Spleen (tissue), 7 donors: ENCODE results near the gene DCX.

Experiments
- CTCF ChIP-seq, 11 experiments: fragments of 200-600 bp in 7 of 11; fragments of 450-650 bp in 4 of 11; sonication (generic) in 4 of 11; IDR thresholded peaks in 8 of 11; conservative IDR thresholded peaks in 3 of 11; 1 replicate in 7 of 11; 2 replicates in 4 of 11; pipeline versions ENCODE4 v1.4.0 to v1.8.0; 2016 to 2021; ENCODE audit warnings: antibody characterized with exemption in 11 of 11, inconsistent platforms in 4 of 11, mild to moderate bottlenecking in 1 of 11
- POLR2A ChIP-seq, 3 donors: fragments of 450-650 bp; IDR thresholded peaks; one replicate each; pipeline ENCODE4 v1.5.1; 2017; ENCODE audit warnings: antibody characterized with exemption in 3 of 3, mild to moderate bottlenecking in 1 of 3
- POLR2AphosphoS5 ChIP-seq, 3 donors: sonication (generic); formaldehyde crosslinking; IDR thresholded peaks; one replicate each; pipeline ENCODE4 v1.5.1; 2017; ENCODE audit warnings: antibody characterized with exemption in 3 of 3
- donor health status: DM: no; HTN: no; CAD: no; lungs with moderate emphysema.
- donor health status: DM: no; HTN: no; CAD: no.
- donor health status: DM: no; HTN: no; CAD: no.

DNA sequence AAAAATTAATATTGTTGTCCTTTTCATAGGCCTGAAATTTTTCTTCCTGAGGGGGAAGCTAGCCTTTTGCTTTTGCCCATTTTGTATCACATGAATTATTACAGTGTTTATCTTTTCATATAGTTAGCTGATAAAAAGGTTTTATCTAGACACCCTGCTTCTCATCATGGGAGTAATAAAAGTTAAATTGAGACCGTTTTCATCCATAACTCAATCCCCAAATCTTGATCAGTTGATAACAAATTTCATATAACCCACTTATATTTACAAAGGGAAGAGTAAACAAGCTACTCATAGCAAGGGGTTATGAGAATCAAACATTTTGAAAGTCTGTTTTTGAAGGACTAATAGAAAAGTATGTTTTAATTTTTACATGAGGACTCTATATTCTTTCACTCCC is 23.5 kb upstream of the DCX start:
- TF ChIP-seq CTCF (IDR thresholded peaks at IDR 0.05 in 8 of 11, conservative IDR thresholded peaks at IDR 0.05 in 3 of 11) (no peak), POLR2A (IDR thresholded peaks at IDR 0.05) (no peak), POLR2AphosphoS5 (IDR thresholded peaks at IDR 0.05) (no peak)
